ENCODE data around the gene FLT3.

- TF ChIP-seq CTCF (IDR thresholded peaks at IDR 0.05): no peak
- no peak for TF ChIP-seq ZFX (IDR thresholded peaks at IDR 0.05; ENCODE audit: borderline replicate concordance)
Observed at GRCh38 chr13:27967736-27968315, 132.6 kb downstream of the FLT3 start.
